ENCODE results near the gene TES. TPM values are rescaled to one million over a fixed set of nuclear protein-coding genes. Genes with fewer than 3 reads are reported as not detected.

The TES gene
- total and polyA plus RNA-seq, 2 experiments from 2014 or later: 37.3 to 38.3 TPM

DNA sequence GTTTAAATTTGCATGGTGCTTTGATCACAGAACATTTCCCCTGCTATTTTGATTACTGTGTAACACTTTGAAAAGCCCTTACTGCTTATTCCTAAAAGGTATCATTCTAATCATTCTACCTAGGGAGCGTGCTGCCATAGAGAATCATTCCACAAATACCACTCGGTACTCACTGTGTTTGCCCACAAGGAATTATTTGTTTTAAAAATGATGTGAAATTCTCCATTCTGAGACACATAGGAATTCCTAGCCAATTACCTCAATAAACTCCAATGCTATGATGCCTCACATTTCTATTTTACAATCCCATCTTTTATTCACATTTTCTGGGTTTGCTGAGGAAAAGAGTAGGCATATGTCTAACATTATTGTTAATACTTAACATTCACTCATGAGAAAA lies 16.2 kb upstream of the TES start:
- H2AFZ ChIP-seq: no peak overlapping the region
- H3K4me1 ChIP-seq (ENCODE audit: insufficient read depth): no peaks in the 10 kb centered on the region
- no peak overlapping the region for H3K27ac ChIP-seq (ENCODE audit: low read depth)
- Mint-ChIP-seq H3K4me1 (no peaks in the 10 kb centered on the region), H3K4me3 (no peak overlapping the region), H3K36me3 (ENCODE audit: low read depth) (no peaks in the 10 kb centered on the region), H3K9me3 (no peaks in the 10 kb centered on the region), H3K27ac (no peak overlapping the region), H3K27me3 (ENCODE audit: insufficient read depth, low read depth, poor library complexity) (no peaks in the 10 kb centered on the region)
- no peak for TF ChIP-seq POLR2AphosphoS5 (IDR thresholded peaks at IDR 0.05; ENCODE audit: low read depth)
- no peak for TF ChIP-seq CREB1 (CRISPR knock-in tag; IDR thresholded peaks at IDR 0.05; ENCODE audit: low read depth)
- TF ChIP-seq ZNF331 (CRISPR knock-in tag; IDR thresholded peaks at IDR 0.05; ENCODE audit: low read depth): no peak
- TF ChIP-seq EZH2phosphoT487 (IDR thresholded peaks at IDR 0.05; ENCODE audit: unreplicated experiment): no peak
- TF ChIP-seq JUNB (IDR thresholded peaks at IDR 0.05; ENCODE audit: unreplicated experiment): no peak
- TF ChIP-seq, protein P1, sequence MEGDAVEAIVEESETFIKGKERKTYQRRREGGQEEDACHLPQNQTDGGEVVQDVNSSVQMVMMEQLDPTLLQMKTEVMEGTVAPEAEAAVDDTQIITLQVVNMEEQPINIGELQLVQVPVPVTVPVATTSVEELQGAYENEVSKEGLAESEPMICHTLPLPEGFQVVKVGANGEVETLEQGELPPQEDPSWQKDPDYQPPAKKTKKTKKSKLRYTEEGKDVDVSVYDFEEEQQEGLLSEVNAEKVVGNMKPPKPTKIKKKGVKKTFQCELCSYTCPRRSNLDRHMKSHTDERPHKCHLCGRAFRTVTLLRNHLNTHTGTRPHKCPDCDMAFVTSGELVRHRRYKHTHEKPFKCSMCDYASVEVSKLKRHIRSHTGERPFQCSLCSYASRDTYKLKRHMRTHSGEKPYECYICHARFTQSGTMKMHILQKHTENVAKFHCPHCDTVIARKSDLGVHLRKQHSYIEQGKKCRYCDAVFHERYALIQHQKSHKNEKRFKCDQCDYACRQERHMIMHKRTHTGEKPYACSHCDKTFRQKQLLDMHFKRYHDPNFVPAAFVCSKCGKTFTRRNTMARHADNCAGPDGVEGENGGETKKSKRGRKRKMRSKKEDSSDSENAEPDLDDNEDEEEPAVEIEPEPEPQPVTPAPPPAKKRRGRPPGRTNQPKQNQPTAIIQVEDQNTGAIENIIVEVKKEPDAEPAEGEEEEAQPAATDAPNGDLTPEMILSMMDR (conservative IDR thresholded peaks at IDR 0.05; ENCODE audit: low read depth in 2 of 2): no peak
- no peak for TF ChIP-seq ZNF114 (CRISPR knock-in tag; IDR thresholded peaks at IDR 0.05)
- TF ChIP-seq NANOG (IDR thresholded peaks at IDR 0.05; ENCODE audit: borderline replicate concordance): no peak
- TF ChIP-seq, protein P2, sequence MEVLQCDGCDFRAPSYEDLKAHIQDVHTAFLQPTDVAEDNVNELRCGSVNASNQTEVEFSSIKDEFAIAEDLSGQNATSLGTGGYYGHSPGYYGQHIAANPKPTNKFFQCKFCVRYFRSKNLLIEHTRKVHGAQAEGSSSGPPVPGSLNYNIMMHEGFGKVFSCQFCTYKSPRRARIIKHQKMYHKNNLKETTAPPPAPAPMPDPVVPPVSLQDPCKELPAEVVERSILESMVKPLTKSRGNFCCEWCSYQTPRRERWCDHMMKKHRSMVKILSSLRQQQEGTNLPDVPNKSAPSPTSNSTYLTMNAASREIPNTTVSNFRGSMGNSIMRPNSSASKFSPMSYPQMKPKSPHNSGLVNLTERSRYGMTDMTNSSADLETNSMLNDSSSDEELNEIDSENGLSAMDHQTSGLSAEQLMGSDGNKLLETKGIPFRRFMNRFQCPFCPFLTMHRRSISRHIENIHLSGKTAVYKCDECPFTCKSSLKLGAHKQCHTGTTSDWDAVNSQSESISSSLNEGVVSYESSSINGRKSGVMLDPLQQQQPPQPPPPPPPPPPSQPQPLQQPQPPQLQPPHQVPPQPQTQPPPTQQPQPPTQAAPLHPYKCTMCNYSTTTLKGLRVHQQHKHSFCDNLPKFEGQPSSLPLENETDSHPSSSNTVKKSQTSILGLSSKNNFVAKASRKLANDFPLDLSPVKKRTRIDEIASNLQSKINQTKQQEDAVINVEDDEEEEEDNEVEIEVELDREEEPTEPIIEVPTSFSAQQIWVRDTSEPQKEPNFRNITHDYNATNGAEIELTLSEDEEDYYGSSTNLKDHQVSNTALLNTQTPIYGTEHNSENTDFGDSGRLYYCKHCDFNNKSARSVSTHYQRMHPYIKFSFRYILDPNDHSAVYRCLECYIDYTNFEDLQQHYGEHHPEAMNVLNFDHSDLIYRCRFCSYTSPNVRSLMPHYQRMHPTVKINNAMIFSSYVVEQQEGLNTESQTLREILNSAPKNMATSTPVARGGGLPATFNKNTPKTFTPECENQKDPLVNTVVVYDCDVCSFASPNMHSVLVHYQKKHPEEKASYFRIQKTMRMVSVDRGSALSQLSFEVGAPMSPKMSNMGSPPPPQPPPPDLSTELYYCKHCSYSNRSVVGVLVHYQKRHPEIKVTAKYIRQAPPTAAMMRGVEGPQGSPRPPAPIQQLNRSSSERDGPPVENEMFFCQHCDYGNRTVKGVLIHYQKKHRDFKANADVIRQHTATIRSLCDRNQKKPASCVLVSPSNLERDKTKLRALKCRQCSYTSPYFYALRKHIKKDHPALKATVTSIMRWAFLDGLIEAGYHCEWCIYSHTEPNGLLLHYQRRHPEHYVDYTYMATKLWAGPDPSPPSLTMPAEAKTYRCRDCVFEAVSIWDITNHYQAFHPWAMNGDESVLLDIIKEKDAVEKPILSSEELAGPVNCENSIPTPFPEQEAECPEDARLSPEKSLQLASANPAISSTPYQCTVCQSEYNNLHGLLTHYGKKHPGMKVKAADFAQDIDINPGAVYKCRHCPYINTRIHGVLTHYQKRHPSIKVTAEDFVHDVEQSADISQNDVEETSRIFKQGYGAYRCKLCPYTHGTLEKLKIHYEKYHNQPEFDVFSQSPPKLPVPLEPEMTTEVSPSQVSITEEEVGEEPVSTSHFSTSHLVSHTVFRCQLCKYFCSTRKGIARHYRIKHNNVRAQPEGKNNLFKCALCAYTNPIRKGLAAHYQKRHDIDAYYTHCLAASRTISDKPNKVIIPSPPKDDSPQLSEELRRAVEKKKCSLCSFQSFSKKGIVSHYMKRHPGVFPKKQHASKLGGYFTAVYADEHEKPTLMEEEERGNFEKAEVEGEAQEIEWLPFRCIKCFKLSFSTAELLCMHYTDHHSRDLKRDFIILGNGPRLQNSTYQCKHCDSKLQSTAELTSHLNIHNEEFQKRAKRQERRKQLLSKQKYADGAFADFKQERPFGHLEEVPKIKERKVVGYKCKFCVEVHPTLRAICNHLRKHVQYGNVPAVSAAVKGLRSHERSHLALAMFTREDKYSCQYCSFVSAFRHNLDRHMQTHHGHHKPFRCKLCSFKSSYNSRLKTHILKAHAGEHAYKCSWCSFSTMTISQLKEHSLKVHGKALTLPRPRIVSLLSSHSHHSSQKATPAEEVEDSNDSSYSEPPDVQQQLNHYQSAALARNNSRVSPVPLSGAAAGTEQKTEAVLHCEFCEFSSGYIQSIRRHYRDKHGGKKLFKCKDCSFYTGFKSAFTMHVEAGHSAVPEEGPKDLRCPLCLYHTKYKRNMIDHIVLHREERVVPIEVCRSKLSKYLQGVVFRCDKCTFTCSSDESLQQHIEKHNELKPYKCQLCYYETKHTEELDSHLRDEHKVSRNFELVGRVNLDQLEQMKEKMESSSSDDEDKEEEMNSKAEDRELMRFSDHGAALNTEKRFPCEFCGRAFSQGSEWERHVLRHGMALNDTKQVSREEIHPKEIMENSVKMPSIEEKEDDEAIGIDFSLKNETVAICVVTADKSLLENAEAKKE (CRISPR knock-in tag; IDR thresholded peaks at IDR 0.05): no peak
- TF ChIP-seq, protein P3, sequence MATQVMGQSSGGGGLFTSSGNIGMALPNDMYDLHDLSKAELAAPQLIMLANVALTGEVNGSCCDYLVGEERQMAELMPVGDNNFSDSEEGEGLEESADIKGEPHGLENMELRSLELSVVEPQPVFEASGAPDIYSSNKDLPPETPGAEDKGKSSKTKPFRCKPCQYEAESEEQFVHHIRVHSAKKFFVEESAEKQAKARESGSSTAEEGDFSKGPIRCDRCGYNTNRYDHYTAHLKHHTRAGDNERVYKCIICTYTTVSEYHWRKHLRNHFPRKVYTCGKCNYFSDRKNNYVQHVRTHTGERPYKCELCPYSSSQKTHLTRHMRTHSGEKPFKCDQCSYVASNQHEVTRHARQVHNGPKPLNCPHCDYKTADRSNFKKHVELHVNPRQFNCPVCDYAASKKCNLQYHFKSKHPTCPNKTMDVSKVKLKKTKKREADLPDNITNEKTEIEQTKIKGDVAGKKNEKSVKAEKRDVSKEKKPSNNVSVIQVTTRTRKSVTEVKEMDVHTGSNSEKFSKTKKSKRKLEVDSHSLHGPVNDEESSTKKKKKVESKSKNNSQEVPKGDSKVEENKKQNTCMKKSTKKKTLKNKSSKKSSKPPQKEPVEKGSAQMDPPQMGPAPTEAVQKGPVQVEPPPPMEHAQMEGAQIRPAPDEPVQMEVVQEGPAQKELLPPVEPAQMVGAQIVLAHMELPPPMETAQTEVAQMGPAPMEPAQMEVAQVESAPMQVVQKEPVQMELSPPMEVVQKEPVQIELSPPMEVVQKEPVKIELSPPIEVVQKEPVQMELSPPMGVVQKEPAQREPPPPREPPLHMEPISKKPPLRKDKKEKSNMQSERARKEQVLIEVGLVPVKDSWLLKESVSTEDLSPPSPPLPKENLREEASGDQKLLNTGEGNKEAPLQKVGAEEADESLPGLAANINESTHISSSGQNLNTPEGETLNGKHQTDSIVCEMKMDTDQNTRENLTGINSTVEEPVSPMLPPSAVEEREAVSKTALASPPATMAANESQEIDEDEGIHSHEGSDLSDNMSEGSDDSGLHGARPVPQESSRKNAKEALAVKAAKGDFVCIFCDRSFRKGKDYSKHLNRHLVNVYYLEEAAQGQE (IDR thresholded peaks at IDR 0.05; ENCODE audit: unreplicated experiment): no peak
- H3K36me3 ChIP-seq (ENCODE audit: insufficient read depth): no peaks in the 10 kb centered on the region
- DNase-seq (ENCODE audit: low spot score) (no peak), ATAC-seq (no peak)
- no peaks in the 10 kb centered on the region for H4K20me1 ChIP-seq (replicated peaks; ENCODE audit: insufficient read depth)
- no peaks in the 10 kb centered on the region for H3K27me3 ChIP-seq (ENCODE audit: insufficient read depth)
- no peak overlapping the region for H3K4me3 ChIP-seq
- no peak overlapping the region for H3K4me2 ChIP-seq
- no peaks in the 10 kb centered on the region for H3F3A ChIP-seq (replicated peaks; ENCODE audit: low read depth)
- H3K79me2 ChIP-seq (replicated peaks; ENCODE audit: insufficient read depth): no peaks in the 10 kb centered on the region
- H3K9me2 ChIP-seq (ENCODE audit: insufficient read depth): no peaks in the 10 kb centered on the region
